Measurements from ENCODE around the gene UGT2B15.

- no peak for TF ChIP-seq POLR2A (IDR thresholded peaks at IDR 0.05)
- no peak for TF ChIP-seq CTCF (IDR thresholded peaks at IDR 0.05)
Observed at GRCh38 chr4:68613752-68614151, 56.7 kb downstream of the UGT2B15 start.

All from body of pancreas (tissue), 4 donors.